Suppressor macrophage treated with lipopolysaccharide for 1 hour (primary cell): ENCODE measurements around the gene GRB2.
"Not testable (repeated sequence)": the region's sequence is repeated elsewhere in the genome, so short reads cannot be mapped to it uniquely, and the experiment has no call there.

ENCODE experiments used
- DNase-seq, 3 donors: peaks; one replicate each; pipeline ENCODE4 v3.0.0-alpha.2; 2020 to 2022

Gene GRB2

DNA sequence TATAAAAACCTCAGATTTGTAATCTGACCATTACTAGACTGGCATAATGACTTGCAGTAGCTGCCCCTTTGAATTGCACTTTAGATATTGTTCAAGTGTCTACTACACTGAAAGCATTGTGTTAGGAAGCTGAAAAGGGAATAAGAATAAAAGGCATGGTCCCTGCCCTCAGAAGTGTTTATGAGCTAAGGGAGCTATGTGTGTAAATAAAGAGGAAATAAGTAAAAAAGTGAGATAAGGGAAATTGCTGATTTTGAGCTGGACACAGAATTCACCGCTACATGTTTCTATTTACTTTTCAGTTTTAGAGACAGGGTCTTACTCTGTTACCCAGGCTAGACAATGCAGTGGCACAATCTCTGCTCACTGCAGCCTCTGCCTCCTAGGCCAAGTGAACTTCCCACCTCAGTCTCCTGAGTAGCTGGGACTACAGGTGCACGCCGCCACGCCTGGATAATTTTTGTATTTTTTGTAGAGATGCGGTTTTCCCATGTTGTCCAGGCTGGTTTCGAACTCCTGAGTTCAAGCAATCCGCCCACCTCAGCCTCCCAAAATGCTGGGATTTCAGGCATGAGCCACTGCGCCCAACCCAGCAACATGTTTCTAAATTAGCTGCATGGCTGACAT lies 57.0 kb downstream of the GRB2 start:
- peak in 1 of 3 donors; percentile 43 for DNase-seq

DNA sequence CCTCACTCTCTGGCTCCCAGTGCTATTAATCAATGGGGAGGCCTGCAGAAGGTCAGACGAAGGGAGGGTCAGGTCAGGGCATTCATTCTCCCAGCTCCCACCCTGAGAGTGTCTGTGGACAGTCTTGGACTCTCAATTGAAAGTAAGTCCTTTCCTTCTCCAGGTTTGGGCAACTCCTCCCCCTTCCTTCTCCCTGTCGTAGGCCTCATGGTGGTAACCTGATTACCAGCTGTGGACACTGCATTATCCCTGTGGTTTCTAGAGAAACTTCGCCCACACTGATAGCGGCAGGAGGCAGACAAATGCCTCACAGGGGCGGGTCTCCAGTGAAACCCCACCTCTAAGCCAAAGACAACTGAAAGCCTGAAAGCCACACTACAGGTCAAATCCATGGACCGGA lies 58.6 kb downstream of the GRB2 start:
- DNase-seq = peak; percentile 36 to 50 (median 43)

- DNase-seq = not testable (repeated sequence)
Measured at GRCh38 chr17:75346368-75346767, 59.1 kb downstream of the GRB2 start.

- peak; percentile 62 to 64 (median 64) for DNase-seq
Measured at GRCh38 chr17:75345514-75346167, 59.8 kb downstream of the GRB2 start.

DNA sequence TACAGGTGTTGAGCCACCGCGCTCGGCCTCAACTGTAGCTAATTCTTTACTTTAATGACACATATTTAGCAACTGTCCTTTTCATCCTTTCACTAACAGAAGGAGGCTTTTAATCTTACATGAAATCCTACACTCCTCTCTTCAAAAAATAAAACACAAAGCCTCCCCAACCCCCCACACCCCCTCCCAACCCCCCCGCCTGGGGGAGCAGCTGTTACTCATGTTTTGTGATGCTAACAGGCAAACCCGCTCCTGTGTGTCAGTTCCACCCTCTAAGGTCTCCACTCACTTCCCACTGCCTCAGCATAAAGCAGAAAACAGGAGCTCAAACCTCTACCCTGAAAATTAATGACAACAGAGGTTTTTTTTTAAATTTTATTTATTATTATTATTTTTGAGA lies 60.8 kb downstream of the GRB2 start:
- peak; percentile 66 to 71 (median 68) for DNase-seq

DNA sequence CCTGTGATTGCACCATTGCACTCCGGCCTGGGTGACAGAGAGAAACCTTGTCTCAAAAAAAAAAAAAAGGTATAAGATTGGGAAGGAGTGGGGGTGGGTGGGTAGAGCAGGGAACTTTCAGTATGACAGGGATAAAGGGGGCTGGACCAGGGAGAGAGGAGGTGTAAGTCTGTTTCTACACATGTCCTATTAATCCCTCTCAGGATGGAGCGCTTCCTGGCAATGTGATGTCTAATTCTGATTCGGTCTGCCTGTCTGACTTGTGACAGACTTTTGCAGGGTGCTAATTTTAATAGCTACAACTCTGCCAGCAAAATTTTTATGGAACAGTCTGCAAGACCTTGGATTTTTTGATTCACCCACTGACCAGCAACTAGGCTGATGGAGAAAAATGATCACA lies 62.5 kb downstream of the GRB2 start:
- DNase-seq = peak in 1 of 3 donors; percentile 40

DNA sequence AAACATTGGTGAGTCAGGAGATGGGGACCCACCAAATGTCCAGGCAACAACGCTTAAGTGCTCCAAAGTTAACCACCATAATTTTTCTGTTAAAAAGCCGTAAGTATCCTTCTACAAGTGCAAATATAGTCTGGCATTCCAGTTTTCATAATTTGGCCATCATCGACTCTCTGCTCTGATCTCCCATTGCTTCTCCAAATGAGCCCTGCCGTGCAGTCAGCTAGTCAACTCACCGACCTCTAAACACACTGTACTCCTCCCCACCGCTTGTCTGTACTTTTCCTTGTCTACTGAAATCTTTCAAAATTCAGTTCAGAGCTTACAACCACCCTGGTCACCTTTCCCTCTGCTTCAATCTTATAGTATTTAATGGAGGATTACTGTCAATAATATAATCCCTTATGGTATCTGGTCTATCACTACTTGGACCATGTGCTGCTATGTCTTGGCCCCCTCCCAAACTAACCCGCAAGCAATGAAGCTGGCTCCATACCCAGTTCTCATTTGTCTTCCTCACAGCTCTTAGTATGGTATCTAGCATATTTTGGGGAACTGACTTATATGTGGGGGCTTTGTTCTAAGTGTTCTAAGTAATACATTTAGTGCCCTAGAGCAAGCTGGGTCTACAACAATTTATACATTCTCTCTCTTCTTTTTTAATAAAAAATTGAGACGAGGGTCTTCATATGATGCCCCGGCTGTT lies 63.5 kb downstream of the GRB2 start:
- DNase-seq = no peak

GRCh38 chr17:75340631-75341030 lies 64.8 kb downstream of the GRB2 start:
- no peak for DNase-seq

DNA sequence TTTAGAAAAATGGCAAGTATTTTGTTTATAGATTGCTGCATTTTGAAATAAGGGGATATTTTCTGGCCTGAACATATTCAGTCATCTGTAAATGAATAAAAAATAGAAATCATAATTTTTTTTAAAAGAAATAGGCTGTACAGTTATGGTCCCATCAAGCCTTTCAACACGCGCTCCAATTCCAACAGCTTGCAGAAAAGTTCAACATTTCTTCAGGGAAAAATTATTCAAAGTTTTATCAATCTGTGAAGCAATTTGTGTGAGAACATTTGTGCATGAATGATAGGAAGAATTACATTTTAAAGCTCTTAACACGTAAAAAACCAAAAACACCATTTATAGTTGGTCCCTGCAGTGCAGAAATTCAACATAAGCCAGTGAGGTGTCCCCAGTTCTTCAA lies 65.5 kb downstream of the GRB2 start:
- no peak for DNase-seq

DNA sequence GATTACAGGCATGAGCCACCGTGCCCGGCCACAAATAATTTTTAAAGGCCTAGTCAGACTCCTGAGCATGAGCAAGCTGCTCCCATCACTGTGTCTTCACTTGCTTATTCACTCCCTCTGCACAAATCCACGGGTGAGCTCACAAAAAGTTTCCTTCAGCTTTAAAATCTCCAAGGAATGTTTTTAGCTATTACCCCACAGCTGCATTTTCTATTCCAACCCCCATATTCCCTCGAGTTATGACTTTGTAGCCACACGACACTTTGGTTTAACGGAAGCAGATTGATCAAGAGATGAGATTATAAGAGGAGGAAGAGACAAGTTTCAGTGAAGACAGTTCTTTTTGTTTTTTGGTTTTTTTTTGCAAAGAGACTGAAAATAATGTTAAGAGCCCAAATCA lies 67.1 kb downstream of the GRB2 start:
- DNase-seq = peak; percentile 70 to 87 (median 84)

- no peak for DNase-seq
Measured at GRCh38 chr17:75335315-75335714, 70.2 kb downstream of the GRB2 start.

- DNase-seq = no peak
Measured at GRCh38 chr17:75334723-75335122, 70.8 kb downstream of the GRB2 start.

GRCh38 chr17:75331671-75332070 lies 73.8 kb downstream of the GRB2 start:
- DNase-seq = no peak

GRCh38 chr17:75327757-75328156 lies 77.7 kb downstream of the GRB2 start:
- DNase-seq = no peak

DNA sequence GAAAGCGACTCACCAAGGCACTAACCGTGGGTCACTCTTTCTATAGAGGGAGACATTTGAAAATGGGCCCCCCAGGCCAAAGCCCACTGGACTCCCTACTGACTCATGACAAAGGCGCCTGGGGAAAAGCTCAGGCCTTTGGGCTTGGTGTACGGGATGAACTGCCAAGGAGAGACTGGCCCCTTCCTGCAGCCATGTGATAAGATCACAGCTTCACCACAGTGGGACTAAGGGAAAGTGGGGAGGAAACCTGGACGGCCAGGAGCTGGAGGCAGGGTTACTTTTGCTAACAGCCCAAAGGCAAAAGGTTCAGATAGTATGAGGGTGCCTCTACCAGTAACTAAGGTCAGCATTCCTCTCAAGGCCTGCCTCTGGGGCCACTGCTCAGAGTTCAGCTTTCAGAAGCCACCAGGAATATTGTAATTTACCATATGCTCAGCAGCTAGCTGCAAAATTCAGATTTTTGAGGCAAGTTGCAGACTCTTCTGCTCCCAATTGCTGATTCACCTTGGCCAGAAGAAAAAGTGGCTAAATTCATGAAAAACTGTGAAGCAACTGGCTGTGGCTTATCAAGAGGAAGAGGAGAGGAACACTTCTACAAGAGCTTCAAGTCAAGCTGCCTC lies 79.1 kb downstream of the GRB2 start:
- DNase-seq = no peak

GRCh38 chr17:75325827-75326225 lies 79.7 kb downstream of the GRB2 start:
- DNase-seq = peak; percentile 89 to 94 (median 91)

DNA sequence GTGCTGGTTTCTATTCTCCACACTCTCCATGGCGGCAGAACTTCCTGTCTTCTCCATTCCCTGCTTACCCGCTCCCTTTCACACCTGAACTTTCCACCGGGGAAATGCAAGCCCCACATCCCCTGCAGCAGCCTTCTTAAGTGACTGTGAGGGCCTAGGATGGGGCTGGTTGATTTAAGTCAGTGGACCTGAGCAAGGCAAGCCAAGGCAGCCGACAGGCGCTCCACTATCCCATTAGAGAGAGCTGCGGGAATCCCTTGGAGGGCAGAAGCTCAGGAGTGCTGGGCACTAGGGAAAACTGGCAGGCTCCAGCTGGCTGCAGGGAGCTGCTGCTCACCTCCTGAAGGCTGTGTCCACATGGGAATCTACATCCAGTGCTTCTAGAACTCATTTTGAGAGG lies 80.1 kb downstream of the GRB2 start:
- no peak for DNase-seq

DNA sequence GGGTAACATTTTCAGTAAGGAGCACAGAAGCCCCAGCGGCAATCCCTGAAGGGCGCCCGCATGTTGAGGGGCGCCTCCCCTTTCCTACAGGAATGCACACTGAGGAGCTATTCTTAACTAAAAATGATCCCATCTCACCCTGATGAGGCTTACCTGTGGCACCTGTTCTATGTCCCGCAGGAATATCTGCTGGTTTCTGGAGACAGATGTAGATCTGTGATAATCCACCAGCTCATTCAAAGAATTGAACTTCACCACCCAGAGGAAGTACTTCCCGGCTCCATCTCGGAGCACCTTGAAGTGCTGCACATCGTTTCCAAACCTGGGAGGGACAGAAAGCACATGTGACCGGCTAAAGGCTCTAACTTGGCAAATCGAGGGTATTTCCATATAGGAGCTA lies 84.0 kb downstream of the GRB2 start:
- DNase-seq = no peak

- DNase-seq = no peak
Measured at GRCh38 chr17:75319904-75320691, 85.4 kb downstream of the GRB2 start.

DNA sequence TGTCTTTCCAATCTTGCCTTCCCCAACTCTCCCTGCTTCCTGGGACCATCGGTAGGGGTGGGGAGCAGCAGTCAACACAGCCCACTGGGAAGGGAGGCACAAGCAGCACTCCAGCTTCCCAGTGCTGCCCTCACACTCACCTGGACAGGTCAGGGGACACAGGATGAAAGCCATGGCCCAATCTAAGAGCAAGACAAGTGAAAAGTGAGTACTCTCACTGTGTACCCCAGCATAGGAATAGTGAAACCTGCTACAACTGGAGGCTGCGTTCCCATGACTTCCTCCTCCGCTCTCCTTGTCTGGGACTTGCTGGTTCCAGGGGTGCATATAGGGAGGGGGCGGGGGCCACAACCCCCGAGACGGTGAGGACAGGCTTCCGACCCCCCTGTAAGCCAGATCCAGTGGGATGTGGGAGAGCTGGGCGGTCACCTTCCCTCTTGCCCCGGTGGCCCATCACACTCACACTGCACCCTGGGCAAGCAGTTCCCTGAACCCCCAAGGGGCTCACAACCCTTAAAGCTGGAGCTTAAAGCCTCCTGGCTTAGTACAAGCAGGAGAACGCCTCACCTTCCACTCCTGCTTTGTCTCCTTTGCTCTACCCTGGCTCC lies 86.8 kb downstream of the GRB2 start:
- DNase-seq = no peak

DNA sequence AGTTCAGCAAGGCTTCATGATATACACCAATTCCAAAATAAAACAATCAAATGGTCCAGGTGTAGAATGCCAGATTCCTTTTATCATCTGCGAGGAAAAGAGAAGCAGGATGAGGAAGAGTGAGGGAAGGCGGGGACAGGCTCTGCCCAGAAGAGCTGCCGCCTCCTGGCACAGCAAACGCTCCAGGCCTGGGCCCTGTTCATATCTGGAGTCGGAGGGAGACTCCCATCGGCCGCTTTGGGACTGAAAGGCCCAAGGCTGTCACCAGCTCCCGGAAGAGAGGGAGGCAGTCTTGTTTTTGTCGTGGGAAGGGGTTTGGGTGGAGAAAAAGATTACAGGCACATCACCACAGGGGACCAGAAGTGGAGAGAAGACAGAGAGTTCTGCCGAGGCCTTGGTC lies 87.3 kb downstream of the GRB2 start:
- no peak for DNase-seq

GRCh38 chr17:75317671-75318070 lies 87.8 kb downstream of the GRB2 start:
- peak in 2 of 3 donors; percentile 48 to 50 for DNase-seq
